HepG2 (cell line): ENCODE data around the gene ADSL. TPM values are rescaled to one million over a fixed set of nuclear protein-coding genes. Genes with fewer than 3 reads are reported as not detected.

Experiments
- ARID2 ChIP-seq: sonication (generic); formaldehyde crosslinking; IDR thresholded peaks from 2 replicates; pipeline ENCODE4 v1.8.1; 2022; ENCODE audit warnings: mild to moderate bottlenecking, missing genetic modification reagents, borderline replicate concordance
- ARNT2 ChIP-seq: sonication (generic); formaldehyde crosslinking; IDR thresholded peaks from 2 replicates; pipeline ENCODE4 v1.8.0; 2022; ENCODE audit warnings: mild to moderate bottlenecking, low read depth, missing genetic modification reagents, moderate library complexity
- CHD4 ChIP-seq: fragments of 200-600 bp; sonication (generic); IDR thresholded peaks from 2 replicates; pipeline ENCODE4 v1.7.0; 2017; ENCODE audit warnings: mild to moderate bottlenecking, low read length, borderline replicate concordance
- FLYWCH1 ChIP-seq: sonication (generic); formaldehyde crosslinking; IDR thresholded peaks from 2 replicates; pipeline ENCODE4 v1.8.1; 2023; ENCODE audit warnings: mild to moderate bottlenecking, missing genetic modification reagents
- HHEX ChIP-seq: IDR thresholded peaks from 2 replicates; pipeline ENCODE4 v1.6.1; 2016; ENCODE audit warnings: control low read depth
- KDM5B ChIP-seq: sonication (generic); formaldehyde crosslinking; IDR thresholded peaks from 2 replicates; pipeline ENCODE4 v1.4.0; 2020; ENCODE audit warnings: missing genetic modification reagents, mild to moderate bottlenecking, borderline replicate concordance
- KLF6 ChIP-seq: IDR thresholded peaks from 2 replicates; pipeline ENCODE4 v1.8.0; 2016; ENCODE audit warnings: missing biosample characterization, missing genetic modification reagents
- MEIS2 ChIP-seq: sonication (generic); formaldehyde crosslinking; IDR thresholded peaks from 2 replicates; pipeline ENCODE4 v1.9.0; 2021; ENCODE audit warnings: mild to moderate bottlenecking, missing genetic modification reagents
- MIER3 ChIP-seq: IDR thresholded peaks from 2 replicates; pipeline ENCODE4 v1.6.1; 2016; ENCODE audit warnings: missing compliant biosample characterization, borderline replicate concordance
- MYC ChIP-seq: sonication (generic); formaldehyde crosslinking; IDR thresholded peaks from 2 replicates; pipeline ENCODE4 v1.9.0; 2021; ENCODE audit warnings: missing genetic modification reagents, borderline replicate concordance
- RFX3 ChIP-seq: IDR thresholded peaks from 2 replicates; pipeline ENCODE4 v1.6.1; 2016; ENCODE audit warnings: missing biosample characterization, missing genetic modification reagents
- RXRA ChIP-seq: sonication (generic); formaldehyde crosslinking; IDR thresholded peaks from 2 replicates; pipeline ENCODE4 v1.5.1; 2020; ENCODE audit warnings: missing genetic modification reagents
- SIX1 ChIP-seq: sonication (generic); formaldehyde crosslinking; IDR thresholded peaks from 2 replicates; pipeline ENCODE4 v1.4.0; 2020; ENCODE audit warnings: missing genetic modification reagents, borderline replicate concordance
- SOX13 ChIP-seq, 3 experiments: fragments of 450-650 bp in 1 of 3; sonication (generic) in 1 of 3; formaldehyde crosslinking in 1 of 3; IDR thresholded peaks in 2 of 3; conservative IDR thresholded peaks in 1 of 3; 2 replicates each; pipeline versions ENCODE4 v1.5.0 to v1.6.1; 2016 to 2020; ENCODE audit warnings: antibody characterized with exemption in 1 of 3, mild to moderate bottlenecking in 1 of 3, missing compliant biosample characterization in 1 of 3, missing genetic modification reagents in 1 of 3, moderate library complexity in 1 of 3
- SPEN ChIP-seq: sonication (generic); formaldehyde crosslinking; IDR thresholded peaks from 2 replicates; pipeline ENCODE4 v1.5.1; 2020; ENCODE audit warnings: low read depth, mild to moderate bottlenecking, missing genetic modification reagents
- SRY ChIP-seq: sonication (generic); formaldehyde crosslinking; IDR thresholded peaks from 2 replicates; pipeline ENCODE4 v1.8.0; 2022; ENCODE audit warnings: mild to moderate bottlenecking, missing genetic modification reagents
- THAP11 ChIP-seq: IDR thresholded peaks from 2 replicates; pipeline ENCODE4 v1.6.1; 2016; ENCODE audit warnings: missing biosample characterization, missing genetic modification reagents
- TMF1 ChIP-seq: sonication (generic); formaldehyde crosslinking; IDR thresholded peaks from 2 replicates; pipeline ENCODE4 v1.8.1; 2022; ENCODE audit warnings: low read depth, missing genetic modification reagents
- ZBTB21 ChIP-seq: sonication (generic); formaldehyde crosslinking; IDR thresholded peaks from 2 replicates; pipeline ENCODE4 v1.4.0; 2020; ENCODE audit warnings: missing genetic modification reagents
- ZNF205 ChIP-seq: IDR thresholded peaks from 2 replicates; pipeline ENCODE4 v1.6.1; 2018; ENCODE audit warnings: missing biosample characterization, missing genetic modification reagents
- ZNF512 ChIP-seq: sonication (generic); formaldehyde crosslinking; IDR thresholded peaks from 2 replicates; pipeline ENCODE4 v1.4.0; 2020; ENCODE audit warnings: mild to moderate bottlenecking, missing genetic modification reagents
- ZNF790 ChIP-seq: sonication (generic); formaldehyde crosslinking; IDR thresholded peaks from 2 replicates; pipeline ENCODE4 v1.8.0; 2022; ENCODE audit warnings: missing genetic modification reagents, mild to moderate bottlenecking, borderline replicate concordance
- polyA plus RNA-seq, 8 experiments: library from polyadenylated mRNA; depleted of rRNA in 3 of 8; stranded (reverse) in 7 of 8; unstranded in 1 of 8; fragments of >200 nt; fragmentation: Illumina TruSeq in 4 of 8; extraction: Trizol in 4 of 8; gene quantifications; 2 replicates each; pipeline versions ENCODE4 v1.2.1 to v1.2.3, GENCODE V29; 2011 to 2016; ENCODE audit warnings: low read depth in 4 of 8, missing spikeins in 1 of 8, mixed read lengths in 1 of 8; ENCODE audit not compliant: insufficient read depth in 1 of 8
- total RNA-seq, 5 experiments: library from RNA; depleted of rRNA; stranded (reverse); fragments of >200 nt; fragmentation: Illumina TruSeq; extraction: Trizol; gene quantifications; 2 replicates each; pipeline ENCODE4 v1.2.3, GENCODE V29; 2016; ENCODE audit warnings: low read depth in 1 of 5
- TF ChIP-seq, protein P1 (sequence below): sonication (generic); formaldehyde crosslinking; IDR thresholded peaks from 2 replicates; pipeline ENCODE4 v1.4.0; 2020; ENCODE audit warnings: missing genetic modification reagents, mild to moderate bottlenecking, borderline replicate concordance
- TF ChIP-seq, protein P2 (sequence below): IDR thresholded peaks from 2 replicates; pipeline ENCODE4 v1.6.1; 2016; ENCODE audit warnings: missing compliant biosample characterization, missing genetic modification reagents, borderline replicate concordance

The ADSL gene
- total and polyA plus RNA-seq, 2 of the 13 experiments (the other 11 are each of a cell fraction or from before 2014, with no cell fraction given), result 123 to 174 TPM

- TF ChIP-seq RFX3 (CRISPR knock-in tag), result no peak
- peak; percentile 87 for TF ChIP-seq TMF1 (CRISPR knock-in tag)
- TF ChIP-seq MEIS2 (CRISPR knock-in tag), result peak; percentile 51; the same call in 1 of the 2 replicates
- no peak for TF ChIP-seq ZNF790 (CRISPR knock-in tag)
- TF ChIP-seq FLYWCH1 (CRISPR knock-in tag), result peak; percentile 90
- peak; percentile 96 for TF ChIP-seq KLF6 (CRISPR knock-in tag)
- TF ChIP-seq ZNF205, result 0 out of 2 replicates have a peak, but pooled peaks have one; percentile 59
- TF ChIP-seq ARNT2 (CRISPR knock-in tag), result no peak; the same call in 1 of the 2 replicates
- TF ChIP-seq SOX13 (IDR thresholded peaks at IDR 0.05), result no peak
- TF ChIP-seq SOX13 (CRISPR knock-in tag; conservative IDR thresholded peaks at IDR 0.05 in 1 of 2, IDR thresholded peaks at IDR 0.05 in 1 of 2), result peak in 1 of 2 experiments; percentile 52; a peak in 2 of 4 replicates
- TF ChIP-seq, protein P1, sequence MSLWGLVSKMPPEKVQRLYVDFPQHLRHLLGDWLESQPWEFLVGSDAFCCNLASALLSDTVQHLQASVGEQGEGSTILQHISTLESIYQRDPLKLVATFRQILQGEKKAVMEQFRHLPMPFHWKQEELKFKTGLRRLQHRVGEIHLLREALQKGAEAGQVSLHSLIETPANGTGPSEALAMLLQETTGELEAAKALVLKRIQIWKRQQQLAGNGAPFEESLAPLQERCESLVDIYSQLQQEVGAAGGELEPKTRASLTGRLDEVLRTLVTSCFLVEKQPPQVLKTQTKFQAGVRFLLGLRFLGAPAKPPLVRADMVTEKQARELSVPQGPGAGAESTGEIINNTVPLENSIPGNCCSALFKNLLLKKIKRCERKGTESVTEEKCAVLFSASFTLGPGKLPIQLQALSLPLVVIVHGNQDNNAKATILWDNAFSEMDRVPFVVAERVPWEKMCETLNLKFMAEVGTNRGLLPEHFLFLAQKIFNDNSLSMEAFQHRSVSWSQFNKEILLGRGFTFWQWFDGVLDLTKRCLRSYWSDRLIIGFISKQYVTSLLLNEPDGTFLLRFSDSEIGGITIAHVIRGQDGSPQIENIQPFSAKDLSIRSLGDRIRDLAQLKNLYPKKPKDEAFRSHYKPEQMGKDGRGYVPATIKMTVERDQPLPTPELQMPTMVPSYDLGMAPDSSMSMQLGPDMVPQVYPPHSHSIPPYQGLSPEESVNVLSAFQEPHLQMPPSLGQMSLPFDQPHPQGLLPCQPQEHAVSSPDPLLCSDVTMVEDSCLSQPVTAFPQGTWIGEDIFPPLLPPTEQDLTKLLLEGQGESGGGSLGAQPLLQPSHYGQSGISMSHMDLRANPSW, result peak; percentile 89; the same call in 1 of the 2 replicates
- TF ChIP-seq SIX1 (CRISPR knock-in tag), result 0 out of 2 replicates have a peak, but pooled peaks have one; percentile 36
- peak; percentile 99 for TF ChIP-seq MYC
- TF ChIP-seq, protein P2, sequence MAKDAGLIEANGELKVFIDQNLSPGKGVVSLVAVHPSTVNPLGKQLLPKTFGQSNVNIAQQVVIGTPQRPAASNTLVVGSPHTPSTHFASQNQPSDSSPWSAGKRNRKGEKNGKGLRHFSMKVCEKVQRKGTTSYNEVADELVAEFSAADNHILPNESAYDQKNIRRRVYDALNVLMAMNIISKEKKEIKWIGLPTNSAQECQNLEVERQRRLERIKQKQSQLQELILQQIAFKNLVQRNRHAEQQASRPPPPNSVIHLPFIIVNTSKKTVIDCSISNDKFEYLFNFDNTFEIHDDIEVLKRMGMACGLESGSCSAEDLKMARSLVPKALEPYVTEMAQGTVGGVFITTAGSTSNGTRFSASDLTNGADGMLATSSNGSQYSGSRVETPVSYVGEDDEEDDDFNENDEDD (CRISPR knock-in tag), result peak; percentile 83
- peak; percentile 93 for TF ChIP-seq THAP11 (CRISPR knock-in tag)
- peak; percentile 81; the same call in 1 of the 2 replicates for TF ChIP-seq MIER3 (CRISPR knock-in tag)
- TF ChIP-seq HHEX, result 0 out of 2 replicates have a peak, but pooled peaks have one; percentile 8
- TF ChIP-seq RXRA, result peak; percentile 83
- peak; percentile 80 for TF ChIP-seq SRY (CRISPR knock-in tag)
- TF ChIP-seq ARID2 (CRISPR knock-in tag), result 0 out of 2 replicates have a peak, but pooled peaks have one; percentile 58
- no peak for TF ChIP-seq CHD4
- peak; percentile 31; the same call in 1 of the 2 replicates for TF ChIP-seq ZNF512 (CRISPR knock-in tag)
- TF ChIP-seq SPEN (CRISPR knock-in tag), result peak; percentile 91
- no peak for TF ChIP-seq ZBTB21 (CRISPR knock-in tag)
- TF ChIP-seq KDM5B (CRISPR knock-in tag), result peak; percentile 88; the same call in 1 of the 2 replicates
Observed at GRCh38 chr22:40346185-40347118, at the start of gene ADSL (continued).
